ENCODE measurements around the gene NUAK2.

The NUAK2 gene

GRCh38 chr1:205257735-205258134 is 63.8 kb downstream of the NUAK2 start:
- in situ Hi-C loops (cut with HindIII; ENCODE audit: low pct_ligation_motif_present, low sequenced_read_pairs) = no loop called here
- H3K4me3 ChIP-seq (ENCODE audit: low read depth, low read length) = no peak overlapping the region
- H3K36me3 ChIP-seq (replicated peaks) = no peaks in the 10 kb centered on the region
- H3K27ac ChIP-seq = no peak overlapping the region
- DNase-seq = no peak
- TF ChIP-seq CTCF (IDR thresholded peaks at IDR 0.05; ENCODE audit: low read depth, low read length, missing control alignments) = no peak
- no peaks in the 10 kb centered on the region for H3K27me3 ChIP-seq (replicated peaks)

- H3K4me3 ChIP-seq (ENCODE audit: low read depth, low read length) = no peak overlapping the region
- in situ Hi-C loops (cut with HindIII; ENCODE audit: low pct_ligation_motif_present, low sequenced_read_pairs) = no loop called here
- no peaks in the 10 kb centered on the region for H3K27me3 ChIP-seq (replicated peaks)
- no peak overlapping the region for H3K27ac ChIP-seq
- no peak for DNase-seq
- no peak for TF ChIP-seq CTCF (IDR thresholded peaks at IDR 0.05; ENCODE audit: low read depth, low read length, missing control alignments)
- no peaks in the 10 kb centered on the region for H3K36me3 ChIP-seq (replicated peaks)
Measured at GRCh38 chr1:205256951-205257625, 64.5 kb downstream of the NUAK2 start.

GRCh38 chr1:205255941-205256780 is 65.4 kb downstream of the NUAK2 start:
- peak; percentile 86 for DNase-seq
- TF ChIP-seq CTCF (IDR thresholded peaks at IDR 0.05; ENCODE audit: low read depth, low read length, missing control alignments) = peak; percentile 99
- no peaks in the 10 kb centered on the region for H3K36me3 ChIP-seq (replicated peaks)
- H3K4me3 ChIP-seq (ENCODE audit: low read depth, low read length) = no peak overlapping the region
- in situ Hi-C loops (cut with HindIII; ENCODE audit: low pct_ligation_motif_present, low sequenced_read_pairs) = no loop called here
- no peaks in the 10 kb centered on the region for H3K27me3 ChIP-seq (replicated peaks)
- H3K27ac ChIP-seq = no peak overlapping the region

All from brain microvascular endothelial cell (primary cell).